ENCODE results near the gene MSH4.
"Not testable (repeated sequence)": the region's sequence is repeated elsewhere in the genome, so short reads cannot be mapped to it uniquely, and the experiment has no call there.

The MSH4 gene

DNA sequence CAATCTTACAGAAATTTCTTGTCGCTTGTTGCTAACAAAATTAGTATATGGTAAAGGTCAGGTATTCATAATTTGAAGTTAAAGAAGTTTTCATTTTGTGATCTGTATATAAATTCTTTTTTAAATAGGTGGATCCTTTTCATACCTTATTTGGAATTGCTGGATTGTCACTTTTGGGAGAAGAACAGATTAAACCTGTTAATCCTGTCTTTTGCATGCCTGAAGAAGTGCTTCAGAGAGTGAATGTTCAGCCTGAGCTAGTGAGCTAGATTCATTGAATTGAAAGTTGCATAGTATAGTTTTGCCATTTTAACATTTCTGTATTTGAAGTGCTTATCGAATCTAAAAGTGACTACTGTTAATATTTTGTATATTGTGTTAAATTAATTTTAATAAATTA is 2.3 kb upstream of the MSH4 start:
- TF ChIP-seq, protein P1, sequence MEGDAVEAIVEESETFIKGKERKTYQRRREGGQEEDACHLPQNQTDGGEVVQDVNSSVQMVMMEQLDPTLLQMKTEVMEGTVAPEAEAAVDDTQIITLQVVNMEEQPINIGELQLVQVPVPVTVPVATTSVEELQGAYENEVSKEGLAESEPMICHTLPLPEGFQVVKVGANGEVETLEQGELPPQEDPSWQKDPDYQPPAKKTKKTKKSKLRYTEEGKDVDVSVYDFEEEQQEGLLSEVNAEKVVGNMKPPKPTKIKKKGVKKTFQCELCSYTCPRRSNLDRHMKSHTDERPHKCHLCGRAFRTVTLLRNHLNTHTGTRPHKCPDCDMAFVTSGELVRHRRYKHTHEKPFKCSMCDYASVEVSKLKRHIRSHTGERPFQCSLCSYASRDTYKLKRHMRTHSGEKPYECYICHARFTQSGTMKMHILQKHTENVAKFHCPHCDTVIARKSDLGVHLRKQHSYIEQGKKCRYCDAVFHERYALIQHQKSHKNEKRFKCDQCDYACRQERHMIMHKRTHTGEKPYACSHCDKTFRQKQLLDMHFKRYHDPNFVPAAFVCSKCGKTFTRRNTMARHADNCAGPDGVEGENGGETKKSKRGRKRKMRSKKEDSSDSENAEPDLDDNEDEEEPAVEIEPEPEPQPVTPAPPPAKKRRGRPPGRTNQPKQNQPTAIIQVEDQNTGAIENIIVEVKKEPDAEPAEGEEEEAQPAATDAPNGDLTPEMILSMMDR (IDR thresholded peaks at IDR 0.05; ENCODE audit: low read depth, low read length): no peak
- DNase-seq (ENCODE audit: extremely low read depth, low read depth): no peak

DNA sequence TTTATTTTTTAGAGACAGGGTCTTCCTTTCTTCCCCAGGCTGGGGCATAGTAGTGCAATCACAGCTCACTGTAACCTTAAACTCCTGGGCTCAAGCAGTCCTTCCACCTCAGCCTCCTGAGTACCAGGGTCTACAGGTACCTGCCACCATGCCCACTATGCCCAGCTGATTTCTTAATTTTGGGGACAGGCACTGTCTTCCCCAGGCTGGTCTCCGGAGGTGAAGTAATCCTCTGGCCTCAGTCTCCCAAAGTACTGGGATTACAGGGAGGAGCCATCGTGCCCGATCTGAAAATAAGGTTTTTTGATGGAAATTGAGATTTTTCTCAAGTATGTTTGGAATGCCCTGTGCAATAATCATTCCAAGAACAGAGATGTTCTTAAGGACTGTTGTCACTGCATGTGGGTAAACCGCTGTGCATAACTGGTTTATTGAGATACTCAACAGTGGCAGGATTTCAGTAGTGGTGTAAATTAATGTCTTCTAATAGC is 934 bp upstream of the MSH4 start:
- no peak for DNase-seq (ENCODE audit: extremely low read depth, low read depth)

DNA sequence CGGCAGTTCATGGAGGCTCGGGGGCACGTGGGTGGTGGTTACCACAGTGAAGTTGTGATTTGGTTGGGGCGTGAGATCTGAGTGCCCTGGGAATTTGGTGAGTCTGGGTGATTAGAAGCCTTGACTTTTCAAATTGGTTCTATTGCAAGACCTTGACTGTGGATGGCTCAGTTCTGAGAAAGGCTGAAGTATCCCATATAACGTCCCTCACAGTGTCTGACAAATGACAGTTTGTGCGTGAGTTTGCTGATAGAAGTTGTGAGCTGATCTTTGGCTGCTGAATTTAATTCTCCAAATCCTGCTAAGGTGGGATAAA is 549 bp downstream of the MSH4 start:
- DNase-seq (ENCODE audit: extremely low read depth, low read depth): no peak
- TF ChIP-seq, protein P1 (IDR thresholded peaks at IDR 0.05; ENCODE audit: low read depth, low read length): no peak

More for the DNA sequence above, 934 bp upstream of the MSH4 start:
- TF ChIP-seq, protein P1 (IDR thresholded peaks at IDR 0.05; ENCODE audit: low read depth, low read length): no peak

DNA sequence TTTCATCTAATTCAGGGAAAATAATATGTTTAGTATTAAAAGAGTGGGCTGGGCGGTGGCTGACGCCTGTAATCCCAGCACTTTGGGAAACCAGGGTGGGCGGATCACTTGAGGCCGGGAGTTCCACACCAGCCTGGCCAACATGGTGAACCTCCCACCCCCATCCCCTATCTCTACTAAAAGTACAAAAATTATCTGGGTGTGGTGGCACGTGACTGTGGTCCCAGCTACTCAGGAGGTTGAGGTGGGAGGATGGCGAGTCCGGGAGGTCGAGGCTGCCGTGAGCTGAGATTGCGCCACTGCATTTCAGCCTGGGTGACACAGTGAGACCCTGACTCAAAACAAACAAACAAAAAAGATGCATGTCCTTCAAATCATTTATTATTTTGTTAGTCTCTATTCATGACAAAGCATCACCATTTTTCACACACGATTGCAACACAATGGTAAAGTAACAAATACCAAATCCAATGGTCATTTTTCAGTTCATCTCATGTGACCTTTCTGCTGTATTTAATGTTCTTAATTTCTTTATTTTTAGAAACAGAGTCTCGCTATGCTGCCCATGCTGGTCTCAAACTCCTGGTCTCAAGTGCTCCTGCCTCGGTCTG is 1.0 kb downstream of the MSH4 start:
- TF ChIP-seq, protein P1 (IDR thresholded peaks at IDR 0.05; ENCODE audit: low read depth, low read length): no peak
- DNase-seq (ENCODE audit: extremely low read depth, low read depth): no peak

DNA sequence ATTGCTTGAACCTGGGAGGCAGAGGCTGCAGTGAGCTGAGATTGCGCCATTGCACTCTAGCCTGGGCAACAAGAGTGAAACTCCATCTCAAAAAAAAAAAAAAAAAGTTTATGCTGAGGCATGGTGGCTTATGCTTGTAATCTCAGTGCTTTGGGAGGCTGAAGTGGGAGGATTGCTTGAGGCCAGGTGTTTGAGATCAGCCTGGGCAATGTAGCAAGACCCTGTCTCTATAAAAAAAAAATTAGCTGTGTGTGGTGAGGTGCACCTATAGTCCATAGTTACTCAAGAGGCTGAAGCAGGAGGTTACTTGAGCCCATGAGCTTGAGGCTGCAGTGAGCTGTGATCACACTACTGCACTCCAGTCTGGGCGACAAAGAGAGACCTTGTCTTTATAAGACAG is 4.8 kb downstream of the MSH4 start:
- DNase-seq (ENCODE audit: extremely low read depth, low read depth): not testable (repeated sequence)

DNA sequence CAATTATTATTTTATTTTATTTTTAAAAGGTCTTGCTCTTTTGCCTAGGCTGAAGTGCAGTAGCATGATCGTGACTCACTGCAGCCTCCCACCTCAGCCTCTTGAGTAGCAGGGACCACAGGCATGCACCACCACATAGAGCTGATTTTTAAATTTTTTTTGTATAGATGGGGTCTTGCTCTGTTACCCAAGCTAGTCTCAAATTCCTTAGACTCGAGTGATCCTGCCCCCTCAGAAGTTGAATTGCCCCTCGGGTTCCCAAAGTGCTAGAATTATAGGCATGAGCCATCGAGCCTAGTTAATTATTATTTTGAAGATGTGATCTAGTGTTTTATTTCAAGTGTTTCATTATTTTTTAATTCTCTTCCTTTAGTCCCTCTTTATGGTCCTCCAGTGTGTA is 12.2 kb downstream of the MSH4 start:
- TF ChIP-seq, protein P1 (IDR thresholded peaks at IDR 0.05; ENCODE audit: low read depth, low read length): no peak

DNA sequence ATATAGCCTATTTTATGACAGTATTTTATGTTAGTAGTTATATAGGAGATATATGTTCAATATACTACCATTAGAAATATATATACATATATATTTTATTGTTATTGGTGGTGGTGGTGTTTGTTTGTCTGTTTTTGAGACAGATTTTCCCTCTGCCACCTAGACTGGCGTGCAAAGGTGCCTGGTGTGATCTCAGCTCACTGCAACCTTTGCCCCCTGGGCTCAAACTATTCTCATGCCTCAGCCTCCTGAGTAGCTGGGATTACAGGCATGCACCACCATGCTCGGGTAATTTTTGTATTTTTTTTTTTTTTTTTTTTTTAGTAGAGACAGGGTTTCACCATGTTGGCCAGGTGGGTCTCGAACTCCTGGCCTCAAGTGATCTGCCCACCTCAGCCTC is 13.4 kb downstream of the MSH4 start:
- DNase-seq (ENCODE audit: extremely low read depth, low read depth): not testable (repeated sequence)

More for the DNA sequence above, 12.2 kb downstream of the MSH4 start:
- DNase-seq (ENCODE audit: extremely low read depth, low read depth): no peak

DNA sequence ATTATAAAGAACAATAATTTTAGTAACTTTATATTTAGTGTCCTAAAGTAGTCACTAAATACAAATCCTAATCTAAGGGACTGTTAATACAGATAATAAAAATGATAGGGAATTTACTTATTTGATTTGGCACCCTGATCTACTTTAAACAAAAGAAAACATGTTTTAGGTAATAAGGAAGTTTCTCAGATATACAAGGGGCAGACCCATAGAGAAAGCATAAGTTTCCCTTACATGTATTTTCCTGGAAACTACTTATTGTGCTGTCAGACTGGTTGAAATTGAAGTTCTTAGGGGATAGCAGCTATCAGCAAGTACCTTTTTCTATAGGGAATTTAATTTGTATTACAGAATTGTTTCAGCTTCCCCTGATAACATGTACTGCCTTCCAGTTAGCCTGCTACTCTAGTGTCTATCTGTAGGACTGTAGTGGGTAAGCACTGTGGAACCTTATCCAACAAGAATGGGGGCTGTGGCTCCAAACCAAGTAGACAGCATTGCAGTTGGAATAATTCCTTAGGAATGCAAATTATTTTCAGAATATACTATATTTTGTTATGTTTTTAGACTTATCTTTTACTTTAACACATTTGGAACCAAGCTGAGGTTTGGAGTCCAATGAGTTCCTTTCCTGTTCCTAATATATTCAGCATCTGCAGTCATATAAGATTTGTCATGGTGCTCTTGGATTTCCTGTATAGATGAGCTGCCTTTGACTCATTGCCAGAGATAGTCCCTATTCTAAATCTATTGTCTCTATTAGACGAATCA is 14.7 kb downstream of the MSH4 start:
- DNase-seq (ENCODE audit: extremely low read depth, low read depth): no peak
- TF ChIP-seq, protein P1 (IDR thresholded peaks at IDR 0.05; ENCODE audit: low read depth, low read length): no peak

Measured in AG09319 (cell line).